Measurements from ENCODE around the gene SEC22A.

- TF ChIP-seq, protein P1, sequence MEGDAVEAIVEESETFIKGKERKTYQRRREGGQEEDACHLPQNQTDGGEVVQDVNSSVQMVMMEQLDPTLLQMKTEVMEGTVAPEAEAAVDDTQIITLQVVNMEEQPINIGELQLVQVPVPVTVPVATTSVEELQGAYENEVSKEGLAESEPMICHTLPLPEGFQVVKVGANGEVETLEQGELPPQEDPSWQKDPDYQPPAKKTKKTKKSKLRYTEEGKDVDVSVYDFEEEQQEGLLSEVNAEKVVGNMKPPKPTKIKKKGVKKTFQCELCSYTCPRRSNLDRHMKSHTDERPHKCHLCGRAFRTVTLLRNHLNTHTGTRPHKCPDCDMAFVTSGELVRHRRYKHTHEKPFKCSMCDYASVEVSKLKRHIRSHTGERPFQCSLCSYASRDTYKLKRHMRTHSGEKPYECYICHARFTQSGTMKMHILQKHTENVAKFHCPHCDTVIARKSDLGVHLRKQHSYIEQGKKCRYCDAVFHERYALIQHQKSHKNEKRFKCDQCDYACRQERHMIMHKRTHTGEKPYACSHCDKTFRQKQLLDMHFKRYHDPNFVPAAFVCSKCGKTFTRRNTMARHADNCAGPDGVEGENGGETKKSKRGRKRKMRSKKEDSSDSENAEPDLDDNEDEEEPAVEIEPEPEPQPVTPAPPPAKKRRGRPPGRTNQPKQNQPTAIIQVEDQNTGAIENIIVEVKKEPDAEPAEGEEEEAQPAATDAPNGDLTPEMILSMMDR (IDR thresholded peaks at IDR 0.05) = no peak
- TF ChIP-seq POLR2A (IDR thresholded peaks at IDR 0.05) = no peak
Observed at GRCh38 chr3:123290107-123290930, 88.6 kb downstream of the SEC22A start.
